Urinary bladder (tissue), 4 donors: ENCODE results near the gene RUNX2. TPM values are rescaled to one million over a fixed set of nuclear protein-coding genes. Genes with fewer than 3 reads are reported as not detected.
"Not testable (repeated sequence)": the region's sequence is repeated elsewhere in the genome, so short reads cannot be mapped to it uniquely, and the experiment has no call there.

ENCODE experiments used
- DNase-seq: peaks from one replicate; pipeline ENCODE4 v3.0.0-alpha.2; 2015; ENCODE audit errors: extremely low spot score
- H3K27ac ChIP-seq: one replicate; pipeline ENCODE4 v1.5.1; 2013; ENCODE audit warnings: low read depth, mild to moderate bottlenecking, moderate library complexity
- H3K36me3 ChIP-seq: one replicate; pipeline ENCODE4 v1.6.1; 2013; ENCODE audit warnings: mild to moderate bottlenecking, moderate library complexity; ENCODE audit not compliant: insufficient read depth
- H3K4me1 ChIP-seq: one replicate; pipeline ENCODE4 v1.6.1; 2013; ENCODE audit warnings: mild to moderate bottlenecking, moderate library complexity; ENCODE audit not compliant: insufficient read depth
- H3K4me3 ChIP-seq: one replicate; pipeline ENCODE4 v1.5.1; 2013; ENCODE audit warnings: low read depth, low read length
- WGBS: extraction: QIAGEN DNeasy Blood & Tissue Kit; methylation state at CpG from one replicate; pipeline ENCODE4 v1.1.7; 2013; 5-methylcytosine and 5-hydroxymethylcytosine counted together
- polyA plus RNA-seq: library from polyadenylated mRNA; stranded (reverse); fragments of 200-250 nt; gene quantifications from one replicate; pipeline ENCODE4 v1.2.3, GENCODE V29; 2013
- total RNA-seq: library from RNA; depleted of rRNA; stranded (reverse); fragments of >200 nt; gene quantifications from one replicate; pipeline ENCODE4 v1.2.3, GENCODE V29; 2014
- donor health status: healthy with polysubstance abuse.
- donor health status: healthy.

RUNX2 gene
- total and polyA plus RNA-seq, 2 donors = 2.4 to 2.6 TPM

DNA sequence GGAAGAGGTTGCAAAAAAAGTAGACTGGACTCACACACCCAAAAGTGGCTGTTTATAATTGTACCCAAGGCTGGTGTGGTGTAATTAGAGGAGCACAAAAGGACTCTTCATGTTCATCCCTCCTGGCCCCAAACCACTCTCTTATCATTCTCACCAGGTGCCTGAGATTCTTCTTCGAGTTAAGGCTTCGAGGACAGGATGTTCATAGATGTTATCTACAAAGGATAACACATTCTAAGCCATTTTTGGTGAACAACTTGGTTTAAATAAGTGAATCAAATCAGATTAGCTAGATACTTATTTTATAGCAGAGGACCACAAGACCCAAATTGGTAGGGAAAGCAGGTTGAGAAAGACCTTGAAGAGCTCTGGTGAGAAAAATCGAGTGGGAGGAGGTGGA, 122.7 kb downstream of the RUNX2 start:
- no peak overlapping the region for H3K27ac ChIP-seq
- DNase-seq = no peak
- no peak overlapping the region for H3K4me3 ChIP-seq
- WGBS = 62% methylated on average over 3 of the region's 3 CpGs
- H3K4me1 ChIP-seq = no peaks in the 10 kb centered on the region
- H3K36me3 ChIP-seq = no peaks in the 10 kb centered on the region

GRCh38 chr6:45454008-45454911, 126.1 kb downstream of the RUNX2 start:
- no peak for DNase-seq
- Histone ChIP-seq H3K27ac (no peak overlapping the region), H3K36me3 (no peaks in the 10 kb centered on the region), H3K4me3 (no peak overlapping the region), H3K4me1 (no peaks in the 10 kb centered on the region)
- 59% methylated on average over 4 of the region's 4 CpGs for WGBS

DNA sequence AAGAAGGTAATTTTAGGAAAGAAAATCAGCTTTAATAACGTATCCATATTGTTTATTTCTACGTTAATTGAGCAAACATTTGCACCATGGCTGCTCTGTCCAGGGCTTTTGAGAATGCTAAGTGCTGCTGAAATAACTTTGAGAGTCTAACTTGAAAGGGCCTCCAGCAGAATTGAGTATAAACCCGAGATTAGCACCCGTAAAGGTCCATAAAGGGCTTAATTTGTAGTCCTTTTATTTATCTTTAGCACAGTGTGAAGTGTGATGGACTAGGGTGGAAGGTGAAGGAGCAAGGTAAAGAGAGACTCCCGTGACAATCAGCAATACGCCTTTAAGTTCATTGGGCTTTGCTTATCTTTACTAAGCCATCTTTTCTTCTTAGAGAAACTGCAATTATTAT, 127.3 kb downstream of the RUNX2 start:
- 74% methylated on average over 6 of the region's 6 CpGs for WGBS
- DNase-seq = no peak
- Histone ChIP-seq H3K36me3 (no peaks in the 10 kb centered on the region), H3K27ac (no peak overlapping the region), H3K4me3 (no peak overlapping the region), H3K4me1 (no peaks in the 10 kb centered on the region)

DNA sequence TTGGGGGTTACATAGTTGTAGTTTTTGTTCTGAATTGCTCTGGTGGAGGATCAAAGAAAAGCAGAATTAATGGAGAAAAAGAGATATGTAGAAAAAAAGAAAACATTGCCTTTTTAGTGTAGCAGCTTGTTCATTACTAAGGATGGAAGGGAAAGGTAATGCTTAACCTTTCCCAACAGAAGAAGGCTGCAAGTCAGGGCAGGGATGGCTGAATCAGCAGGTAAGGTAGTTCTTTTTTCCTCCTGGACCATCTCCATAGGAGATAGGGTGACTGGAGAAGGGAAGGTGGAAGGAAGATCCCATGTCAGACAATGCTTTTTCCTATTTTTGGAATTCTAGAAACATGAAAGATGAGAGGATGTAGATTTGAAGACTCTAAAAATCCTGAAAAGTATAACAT, 129.0 kb downstream of the RUNX2 start:
- Histone ChIP-seq H3K27ac (no peak overlapping the region), H3K36me3 (no peaks in the 10 kb centered on the region), H3K4me3 (no peak overlapping the region), H3K4me1 (no peaks in the 10 kb centered on the region)
- DNase-seq = no peak

DNA sequence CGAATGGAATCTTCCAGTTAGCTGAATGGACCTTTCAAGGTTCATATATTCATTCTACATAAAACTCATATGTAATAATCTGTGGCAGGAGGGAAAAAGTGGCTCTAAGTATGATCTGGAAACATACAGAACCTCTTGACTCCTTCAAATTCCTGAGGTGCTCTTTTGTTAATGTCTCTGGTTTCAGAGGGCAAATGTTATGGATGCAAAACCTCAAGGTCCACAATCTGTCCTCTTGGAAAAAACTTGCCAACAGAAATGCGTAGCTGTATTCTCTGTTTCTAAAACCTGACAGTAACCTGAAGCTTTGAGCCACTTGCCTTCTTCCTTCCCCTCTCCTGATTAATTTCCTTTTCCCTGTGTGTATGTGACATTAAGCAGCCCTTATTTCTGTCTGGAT, 130.5 kb downstream of the RUNX2 start:
- Histone ChIP-seq H3K36me3 (no peaks in the 10 kb centered on the region), H3K27ac (no peak overlapping the region), H3K4me3 (no peak overlapping the region), H3K4me1 (no peaks in the 10 kb centered on the region)
- DNase-seq = no peak
- WGBS = 90% methylated on average over 2 of the region's 2 CpGs

GRCh38 chr6:45460166-45460565, 132.0 kb downstream of the RUNX2 start:
- H3K27ac ChIP-seq = no peak overlapping the region
- DNase-seq = no peak
- no peaks in the 10 kb centered on the region for H3K4me1 ChIP-seq
- WGBS = over 99% methylated on average over 2 of the region's 2 CpGs
- no peak overlapping the region for H3K4me3 ChIP-seq
- no peaks in the 10 kb centered on the region for H3K36me3 ChIP-seq

GRCh38 chr6:45461486-45461885, 133.4 kb downstream of the RUNX2 start:
- 83% methylated on average over 3 of the region's 3 CpGs for WGBS
- Histone ChIP-seq H3K27ac (no peak overlapping the region), H3K36me3 (no peaks in the 10 kb centered on the region), H3K4me3 (no peak overlapping the region), H3K4me1 (no peaks in the 10 kb centered on the region)
- DNase-seq = no peak

GRCh38 chr6:45462190-45463134, 134.3 kb downstream of the RUNX2 start:
- 79% methylated on average over 7 of the region's 7 CpGs for WGBS
- no peak for DNase-seq
- Histone ChIP-seq H3K27ac (no peak overlapping the region), H3K36me3 (no peaks in the 10 kb centered on the region), H3K4me3 (no peak overlapping the region), H3K4me1 (no peaks in the 10 kb centered on the region)

DNA sequence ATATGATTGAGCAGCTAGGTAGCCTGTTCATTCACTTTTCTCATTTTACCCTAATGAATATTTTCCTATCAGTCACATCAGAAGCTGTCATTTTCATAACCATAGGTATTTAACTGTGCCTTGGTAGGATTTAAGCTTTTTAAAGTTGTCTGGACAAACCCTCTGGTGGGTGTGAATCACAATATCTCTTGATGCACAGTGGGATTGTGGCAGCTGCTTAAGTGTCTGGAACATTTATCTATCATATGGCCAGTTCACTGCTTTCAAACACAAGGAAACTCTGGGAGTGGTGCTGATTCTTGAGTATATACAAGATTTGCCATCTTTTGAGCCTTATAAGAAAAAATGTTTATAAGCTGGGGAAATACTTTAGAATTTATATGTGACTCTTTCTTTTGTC, 136.6 kb downstream of the RUNX2 start:
- H3K4me1 ChIP-seq = no peaks in the 10 kb centered on the region
- H3K36me3 ChIP-seq = no peaks in the 10 kb centered on the region
- no peak overlapping the region for H3K4me3 ChIP-seq
- no peak overlapping the region for H3K27ac ChIP-seq
- no peak for DNase-seq

DNA sequence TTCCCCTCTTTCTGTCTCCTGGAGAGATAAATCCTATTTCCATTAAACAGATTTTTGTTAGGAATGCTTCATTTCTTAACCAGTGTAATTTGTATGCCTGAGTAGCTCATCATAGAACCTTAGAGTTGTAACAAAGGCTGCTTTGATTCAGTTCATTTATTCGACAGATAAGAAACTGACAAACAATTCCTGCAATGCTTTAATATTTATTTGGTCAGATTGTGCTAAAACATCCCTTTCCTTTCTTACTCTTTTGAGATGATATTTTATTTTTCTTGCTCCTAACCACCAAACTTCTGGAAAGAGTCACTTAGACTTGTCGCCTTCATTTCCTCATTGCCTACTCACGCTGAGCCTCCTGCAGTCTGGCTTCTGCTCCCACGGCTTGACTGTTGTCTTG, 138.6 kb downstream of the RUNX2 start:
- WGBS = 83% methylated on average over 4 of the region's 4 CpGs
- no peak for DNase-seq
- H3K4me3 ChIP-seq = no peak overlapping the region

GRCh38 chr6:45467417-45467816, 139.3 kb downstream of the RUNX2 start:
- 97% methylated on average over 6 of the region's 6 CpGs for WGBS
- H3K36me3 ChIP-seq, H3K27ac ChIP-seq, H3K4me3 ChIP-seq, DNase-seq, H3K4me1 ChIP-seq: not testable (repeated sequence)

More for the DNA sequence above, 138.6 kb downstream of the RUNX2 start:
- H3K36me3 ChIP-seq = no peaks in the 10 kb centered on the region
- no peaks in the 10 kb centered on the region for H3K4me1 ChIP-seq
- no peak overlapping the region for H3K27ac ChIP-seq

DNA sequence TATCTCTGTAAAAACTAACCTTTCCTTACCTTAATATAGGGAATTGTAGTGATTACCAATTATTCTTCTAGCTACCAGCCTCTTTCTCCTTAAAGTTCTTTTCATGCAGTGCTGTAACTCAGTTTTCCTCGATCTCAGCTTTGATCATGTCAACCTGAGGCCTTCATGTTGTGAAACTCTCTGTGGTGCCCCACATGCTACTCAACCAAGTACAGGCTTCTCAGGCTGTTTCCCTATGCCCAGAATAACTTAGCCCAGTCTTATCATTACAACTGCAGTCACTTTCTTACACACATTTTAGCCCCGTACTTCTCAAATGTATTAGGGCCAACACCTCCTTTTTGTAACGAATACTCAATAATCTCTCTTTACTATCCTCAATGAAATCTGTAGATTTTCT, 139.7 kb downstream of the RUNX2 start:
- 93% methylated on average over 3 of the region's 3 CpGs for WGBS
- H3K27ac ChIP-seq = no peak overlapping the region
- no peaks in the 10 kb centered on the region for H3K36me3 ChIP-seq
- no peaks in the 10 kb centered on the region for H3K4me1 ChIP-seq
- no peak for DNase-seq
- no peak overlapping the region for H3K4me3 ChIP-seq

DNA sequence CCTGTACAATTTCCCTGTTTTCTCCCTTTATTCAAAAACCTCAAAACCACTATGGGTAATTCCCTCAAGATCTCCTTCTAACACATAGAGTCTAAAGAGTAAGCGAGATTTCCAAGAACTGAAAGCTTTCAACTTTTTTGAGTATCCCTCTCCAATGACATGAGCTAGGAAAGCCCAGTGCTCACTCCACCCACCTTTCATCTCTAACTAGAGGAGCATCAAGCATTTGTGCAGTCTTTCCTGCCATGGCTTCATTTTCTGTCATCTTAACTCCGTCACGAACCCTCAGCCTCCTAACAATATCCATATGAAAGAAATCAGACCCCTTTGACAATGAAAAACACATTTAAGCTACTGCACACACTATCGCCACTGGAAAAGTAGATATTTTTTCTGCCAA, 141.5 kb downstream of the RUNX2 start:
- WGBS = 87% methylated on average over 4 of the region's 4 CpGs
- Histone ChIP-seq H3K4me3 (no peak overlapping the region), H3K36me3 (no peaks in the 10 kb centered on the region), H3K4me1 (no peaks in the 10 kb centered on the region), H3K27ac (no peak overlapping the region)
- no peak for DNase-seq
